H1 (cell line): ENCODE results near the gene PDE2A.

Experiments
- ATF3 ChIP-seq: IDR thresholded peaks from 2 replicates; pipeline ENCODE4 v1.6.1; 2011; ENCODE audit warnings: low read depth, mild to moderate bottlenecking, low read length; ENCODE audit not compliant: insufficient read depth
- BRCA1 ChIP-seq: IDR thresholded peaks from 2 replicates; pipeline ENCODE4 v1.6.1; 2012; ENCODE audit warnings: low read depth, low read length, improper control_type of control experiment
- CHD1 ChIP-seq: IDR thresholded peaks from 2 replicates; pipeline ENCODE4 v1.6.1; 2012; ENCODE audit warnings: low read depth, low read length, improper control_type of control experiment
- CTCF ChIP-seq, 3 experiments: IDR thresholded peaks; 1 replicate in 2 of 3; 2 replicates in 1 of 3; pipeline versions ENCODE4 v1.5.1 to v1.6.1; 2011; ENCODE audit warnings: low read length in 3 of 3, mild to moderate bottlenecking in 3 of 3, inconsistent platforms in 2 of 3, low read depth in 1 of 3, moderate library complexity in 1 of 3; ENCODE audit not compliant: insufficient read depth in 1 of 3; ENCODE audit errors: control extremely low read depth in 1 of 3
- MAFK ChIP-seq: IDR thresholded peaks from 2 replicates; pipeline ENCODE4 v1.6.1; 2012; ENCODE audit warnings: low read depth, mild to moderate bottlenecking, improper control_type of control experiment, low read length
- SIN3A ChIP-seq, 2 experiments: IDR thresholded peaks in 1 of 2; conservative IDR thresholded peaks in 1 of 2; 2 replicates each; pipeline ENCODE4 v1.6.1; 2011 to 2012; ENCODE audit warnings: low read length in 2 of 2, improper control_type of control experiment in 1 of 2, low read depth in 1 of 2, mild to moderate bottlenecking in 1 of 2
- SRF ChIP-seq: IDR thresholded peaks from 2 replicates; pipeline ENCODE4 v1.6.1; 2011; ENCODE audit warnings: mild to moderate bottlenecking, low read depth, low read length, moderate library complexity

- TF ChIP-seq CTCF (IDR thresholded peaks at IDR 0.05; ENCODE audit: control extremely low read depth in 1 of 3, insufficient read depth in 1 of 3, low read depth in 1 of 3, low read length in 3 of 3): no peak
- TF ChIP-seq BRCA1: no peak
- TF ChIP-seq SRF: no peak
- TF ChIP-seq MAFK: no peak
- no peak for TF ChIP-seq ATF3
- no peak for TF ChIP-seq CHD1
- TF ChIP-seq SIN3A (conservative IDR thresholded peaks at IDR 0.05 in 1 of 2, IDR thresholded peaks at IDR 0.05 in 1 of 2; ENCODE audit: low read depth in 1 of 2, low read length in 2 of 2): no peak
These were observed 36.3 kb downstream of the PDE2A start for GRCh38 chr11:72637926-72638325.
